GM12892 (cell line): ENCODE data around the gene ADSS1.

Experiments
- POLR2A ChIP-seq: IDR thresholded peaks from 2 replicates; pipeline ENCODE4 v1.6.1; 2011; ENCODE audit warnings: low read depth, low read length, control low read depth
- POLR2AphosphoS5 ChIP-seq: IDR thresholded peaks from 2 replicates; pipeline ENCODE4 v1.6.1; 2011; ENCODE audit warnings: low read depth, low read length, control low read depth
- TAF1 ChIP-seq: IDR thresholded peaks from 2 replicates; pipeline ENCODE4 v1.6.1; 2011; ENCODE audit warnings: low read depth, mild to moderate bottlenecking, control low read depth, low read length, borderline replicate concordance

DNA sequence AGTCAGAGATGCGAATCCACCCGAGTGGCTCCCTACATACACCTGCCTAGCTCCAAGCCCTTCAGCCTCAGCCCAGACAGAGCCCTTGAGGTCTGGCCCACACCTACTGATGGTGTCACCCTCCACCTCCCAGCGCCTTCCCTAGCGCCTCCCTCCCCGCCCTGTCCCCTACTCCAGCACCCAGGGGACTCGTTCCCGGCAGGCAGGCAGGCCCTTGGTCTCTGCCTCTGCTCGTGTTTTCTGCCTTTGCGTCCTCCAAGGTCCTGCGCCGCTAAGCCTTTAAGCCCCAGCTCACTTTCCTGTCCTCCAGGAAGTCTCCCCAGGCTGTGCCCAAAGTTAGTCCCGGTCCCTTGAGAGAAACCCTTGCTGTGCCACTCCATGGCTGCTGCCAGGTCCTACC lies 21.9 kb upstream of the ADSS1 start:
- TF ChIP-seq POLR2A (no peak), TAF1 (no peak), POLR2AphosphoS5 (no peak)
